ENCODE data around the gene RXRA.

DNA sequence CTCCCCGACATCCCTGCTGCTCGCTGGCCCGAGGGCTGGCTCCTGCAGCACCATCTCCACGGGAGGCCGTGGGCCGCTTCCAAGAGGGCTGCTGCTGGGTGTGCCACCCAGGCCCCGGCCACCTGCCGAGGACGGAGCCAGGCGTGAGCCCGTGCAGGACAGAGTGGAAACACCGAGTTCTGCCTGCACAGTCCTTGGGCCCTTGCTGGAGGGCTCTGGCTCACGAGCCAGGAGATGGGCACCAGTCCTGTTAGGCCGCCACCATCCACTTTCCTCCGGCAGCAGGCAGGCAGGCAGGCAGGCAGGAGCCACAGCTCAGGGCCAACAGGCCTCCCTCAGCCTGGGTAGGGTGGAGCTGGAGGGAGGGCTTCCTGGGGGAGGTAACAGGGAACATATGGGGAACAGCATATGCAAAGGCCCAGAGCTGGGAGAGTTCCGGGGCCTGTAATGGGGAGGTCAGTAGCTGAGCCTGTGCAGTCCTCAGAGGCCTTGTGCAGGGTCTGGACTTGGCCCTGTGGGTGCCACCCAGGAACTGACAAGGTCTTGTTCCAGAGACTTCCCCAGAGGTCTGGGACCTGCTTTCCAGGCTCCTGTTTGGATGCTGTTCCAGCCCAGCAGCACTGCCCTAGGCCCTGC, 31.9 kb downstream of the RXRA start:
- TF ChIP-seq CTCF (IDR thresholded peaks at IDR 0.05) = no peak
- TF ChIP-seq POLR2AphosphoS5 (IDR thresholded peaks at IDR 0.05; ENCODE audit: low read depth, low read length) = no peak

All from Panc1 (cell line).